Kidney (tissue), 14 donors: ENCODE data around the gene SEC24B. TPM values are rescaled to one million over a fixed set of nuclear protein-coding genes. Genes with fewer than 3 reads are reported as not detected.

ENCODE experiments used
- DNase-seq, 5 donors: peaks; one replicate each; pipeline ENCODE4 v3.0.0-alpha.2; 2013 to 2020
- FAIRE-seq: peaks from 2 replicates; lab custom pipeline; 2012; peaks lifted over from hg19 to GRCh38; lab: Jason Lieb, UNC
- H3K27ac ChIP-seq, 2 donors: one replicate each; pipeline ENCODE4 v1.7.0; 2013; ENCODE audit warnings: low read depth in 2 of 2, low read length in 2 of 2, inconsistent platforms in 1 of 2
- H3K27me3 ChIP-seq: one replicate; pipeline ENCODE4 v1.7.1; 2013; ENCODE audit warnings: low read length, inconsistent platforms; ENCODE audit not compliant: control insufficient read depth, insufficient read depth
- H3K36me3 ChIP-seq, 3 donors: one replicate each; pipeline versions ENCODE4 v1.7.0 to v1.7.1; 2013; ENCODE audit warnings: low read length in 3 of 3, control low read depth in 1 of 3, inconsistent platforms in 1 of 3; ENCODE audit not compliant: insufficient read depth in 3 of 3, control insufficient read depth in 2 of 3
- H3K4me1 ChIP-seq, 3 donors: one replicate each; pipeline versions ENCODE4 v1.7.0 to v1.7.1; 2013; ENCODE audit warnings: low read length in 3 of 3, inconsistent platforms in 1 of 3, low read depth in 1 of 3; ENCODE audit not compliant: control insufficient read depth in 2 of 3, insufficient read depth in 2 of 3
- H3K4me3 ChIP-seq, 3 donors: one replicate each; pipeline versions ENCODE4 v1.7.0 to v1.8.1; 2013; ENCODE audit warnings: low read length in 3 of 3, control low read depth in 1 of 3, inconsistent platforms in 1 of 3
- H3K9ac ChIP-seq, 3 donors: one replicate each; pipeline versions ENCODE4 v1.7.0 to v1.7.1; 2013; ENCODE audit warnings: low read length in 3 of 3, control low read depth in 1 of 3, inconsistent platforms in 1 of 3
- H3K9me3 ChIP-seq, 3 donors: one replicate each; pipeline versions ENCODE4 v1.7.0 to v1.7.1; 2013; ENCODE audit warnings: low read length in 3 of 3, control low read depth in 1 of 3, inconsistent platforms in 1 of 3; ENCODE audit not compliant: control insufficient read depth in 2 of 3, insufficient read depth in 1 of 3
- CTCF ChIP-seq: IDR thresholded peaks from 3 replicates; pipeline ENCODE4 v1.5.1; 2012; ENCODE audit warnings: mild to moderate bottlenecking, moderate library complexity, borderline replicate concordance; ENCODE audit not compliant: insufficient read depth; ENCODE audit errors: extremely low read depth
- intact Hi-C: fragments of 100-400 bp; cut with DNase I; formaldehyde crosslinking; loops from one replicate; pipeline ENCODE4 v1.11.1; 2022
- polyA plus RNA-seq: library from polyadenylated mRNA; stranded (reverse); fragments of 350-450 nt; fragmentation: Illumina TruSeq; extraction: RNeasy Lipid Tissue Mini Kit (QIAGEN cat#74804); gene quantifications from one replicate; pipeline ENCODE4 v1.2.3, GENCODE V29; 2014; ENCODE audit warnings: low read depth, low replicate concordance; ENCODE audit not compliant: insufficient read depth
- total RNA-seq: library from RNA; stranded (reverse); fragmentation: NEBNext Ultra II Directional; extraction: Animal tissue kit (Norgen Biotek cat#: 25700); gene quantifications from one replicate; pipeline ENCODE4 v1.2.1, GENCODE V29; 2021
- donor health status: control.
- donor health status: control.
- donor health status: control.
- donor health status: control.
- donor health status: control.
- donor health status: DM: yes; HTN: yes; CAD: no.
- donor health status: Normal renal cell carcinoma (clear cell type).

Gene SEC24B
- total and polyA plus RNA-seq, 2 donors from 2014 or later = 8.1 to 32.4 TPM

- Histone ChIP-seq H3K36me3 (peaks cover 2 to 6% (median 3%) of the 10 kb centered on the region in 3 donors), H3K27ac (no peak overlapping the region), H3K27me3 (no peaks in the 10 kb centered on the region), H3K9me3 (peaks cover 0 to 3% (median 0%) of the 10 kb centered on the region in 3 donors), H3K9ac (no peak overlapping the region), H3K4me1 (peaks cover 0 to 19% (median 4%) of the 10 kb centered on the region in 3 donors), H3K4me3 (no peak overlapping the region)
- no peak for DNase-seq
- no peak for FAIRE-seq
- no peak for TF ChIP-seq CTCF
- intact Hi-C loops = no loop called here
Measured at GRCh38 chr4:109441862-109442458, 8.3 kb downstream of the SEC24B start.

- H3K27ac ChIP-seq = no peak overlapping the region
- H3K36me3 ChIP-seq = peaks cover 2 to 6% (median 3%) of the 10 kb centered on the region in 3 donors
- H3K4me1 ChIP-seq = peaks cover 0 to 19% (median 4%) of the 10 kb centered on the region in 3 donors
- H3K27me3 ChIP-seq = no peaks in the 10 kb centered on the region
- no peak overlapping the region for H3K4me3 ChIP-seq
- no peak for TF ChIP-seq CTCF
- FAIRE-seq (no peak), DNase-seq (no peak)
- H3K9ac ChIP-seq = no peak overlapping the region
- intact Hi-C loops = no loop called here
- H3K9me3 ChIP-seq = peaks cover 0 to 3% (median 0%) of the 10 kb centered on the region in 3 donors
Measured at GRCh38 chr4:109444182-109444844, 10.7 kb downstream of the SEC24B start.

GRCh38 chr4:109447278-109447677, 13.7 kb downstream of the SEC24B start:
- H3K27ac ChIP-seq = no peak overlapping the region
- H3K4me1 ChIP-seq = peaks cover 0 to 8% (median 0%) of the 10 kb centered on the region in 3 donors
- H3K4me3 ChIP-seq = no peak overlapping the region
- H3K9me3 ChIP-seq = peaks cover 0 to 3% (median 0%) of the 10 kb centered on the region in 3 donors
- H3K27me3 ChIP-seq = no peaks in the 10 kb centered on the region
- FAIRE-seq = no peak
- DNase-seq = no peak
- H3K9ac ChIP-seq = no peak overlapping the region
- H3K36me3 ChIP-seq = peaks cover 2 to 6% (median 3%) of the 10 kb centered on the region in 3 donors
- intact Hi-C loops = no loop called here
- TF ChIP-seq CTCF = no peak
